Stimulated activated CD4-positive, alpha-beta T cell treated with anti-CD3 and anti-CD28 coated beads, Interleukin-1b, Interleukin-23, amount 100 ng/mL, for 48 hours (primary cell): ENCODE results near the gene FNBP1.
"Not testable (repeated sequence)": the region's sequence is repeated elsewhere in the genome, so short reads cannot be mapped to it uniquely, and the experiment has no call there.

Experiments used
- DNase-seq: peaks from one replicate; pipeline ENCODE4 v3.0.0-alpha.2; 2020

Gene FNBP1

GRCh38 chr9:129910628-129911567 is 132.1 kb downstream of the FNBP1 start:
- DNase-seq: peak; percentile 45

DNA sequence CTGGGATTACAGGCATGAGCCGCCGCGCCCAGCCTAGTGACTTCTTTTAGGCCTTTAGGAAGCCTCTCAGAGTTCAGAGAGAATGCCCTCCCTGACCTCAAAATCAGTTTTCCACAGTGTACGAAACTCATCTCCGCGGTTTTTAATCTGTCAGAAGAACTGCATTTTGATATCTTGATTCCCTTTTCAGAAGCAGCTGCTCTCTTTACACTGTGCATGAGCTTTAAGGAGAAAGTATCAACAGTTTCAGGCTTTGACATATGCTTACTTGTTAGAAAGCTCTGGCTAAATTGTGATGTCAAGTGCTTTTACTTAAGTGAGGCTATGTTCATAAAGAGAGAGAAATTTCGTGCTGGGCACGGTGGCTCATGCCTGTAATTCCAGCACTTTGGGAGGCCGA is 133.1 kb downstream of the FNBP1 start:
- no peak for DNase-seq

GRCh38 chr9:129908906-129909305 is 134.1 kb downstream of the FNBP1 start:
- DNase-seq: no peak

DNA sequence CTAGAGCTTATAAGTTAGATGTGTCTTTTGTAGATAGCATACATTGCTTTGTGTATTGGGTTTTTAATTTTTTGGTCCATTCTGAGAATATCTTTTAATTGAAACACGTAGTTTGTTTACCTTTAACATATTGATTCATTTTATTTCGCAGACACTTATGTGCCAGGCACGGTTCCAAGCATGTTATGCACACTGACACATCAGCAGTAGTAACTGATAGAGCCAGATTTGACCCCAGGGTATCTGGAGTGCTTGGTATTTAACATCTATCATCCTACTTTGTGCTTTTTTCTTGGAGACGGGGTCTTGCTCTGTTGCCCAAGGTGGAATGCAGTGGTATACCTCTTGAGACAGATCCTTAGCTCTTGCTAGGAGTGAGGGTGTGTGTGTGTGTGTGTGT is 135.8 kb downstream of the FNBP1 start:
- no peak for DNase-seq

DNA sequence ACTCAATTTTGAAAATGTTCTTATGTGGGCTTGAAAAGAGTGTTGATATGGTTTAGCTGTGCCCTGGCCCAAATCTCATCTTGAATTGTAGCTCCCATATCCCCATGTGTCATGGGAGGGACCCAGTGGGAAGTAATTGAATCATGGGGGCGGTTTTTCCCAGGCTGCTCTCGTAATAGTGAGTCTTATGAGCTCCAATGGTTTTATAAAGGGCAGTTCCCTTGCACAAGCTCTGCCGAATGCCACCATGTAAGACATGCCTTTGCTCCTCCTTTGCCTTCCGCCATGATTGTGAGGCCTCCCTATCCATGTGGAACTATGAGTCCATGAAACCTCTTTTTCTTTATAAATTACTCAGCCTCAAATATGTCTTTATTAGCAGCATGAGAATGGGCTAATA is 136.7 kb downstream of the FNBP1 start:
- DNase-seq: no peak

DNA sequence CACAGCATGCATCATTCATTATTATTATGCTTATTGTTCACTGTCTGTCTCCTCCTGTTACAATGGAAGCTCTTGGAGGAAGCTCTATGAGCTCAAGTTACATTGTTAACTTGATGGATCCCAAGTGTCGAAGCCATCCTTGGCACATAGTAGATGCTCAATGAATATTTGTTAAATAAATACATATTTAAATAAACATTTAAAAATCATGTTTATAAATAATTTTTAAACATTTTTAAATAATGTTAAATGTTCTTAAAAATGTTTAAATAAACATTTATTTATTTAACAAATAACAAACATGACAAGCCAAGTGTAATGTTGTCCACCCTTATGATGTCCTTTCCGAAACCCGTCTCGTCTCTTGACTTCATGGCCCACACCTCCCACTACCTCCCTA is 138.3 kb downstream of the FNBP1 start:
- DNase-seq: no peak

GRCh38 chr9:129902740-129903134 is 140.3 kb downstream of the FNBP1 start:
- no peak for DNase-seq

DNA sequence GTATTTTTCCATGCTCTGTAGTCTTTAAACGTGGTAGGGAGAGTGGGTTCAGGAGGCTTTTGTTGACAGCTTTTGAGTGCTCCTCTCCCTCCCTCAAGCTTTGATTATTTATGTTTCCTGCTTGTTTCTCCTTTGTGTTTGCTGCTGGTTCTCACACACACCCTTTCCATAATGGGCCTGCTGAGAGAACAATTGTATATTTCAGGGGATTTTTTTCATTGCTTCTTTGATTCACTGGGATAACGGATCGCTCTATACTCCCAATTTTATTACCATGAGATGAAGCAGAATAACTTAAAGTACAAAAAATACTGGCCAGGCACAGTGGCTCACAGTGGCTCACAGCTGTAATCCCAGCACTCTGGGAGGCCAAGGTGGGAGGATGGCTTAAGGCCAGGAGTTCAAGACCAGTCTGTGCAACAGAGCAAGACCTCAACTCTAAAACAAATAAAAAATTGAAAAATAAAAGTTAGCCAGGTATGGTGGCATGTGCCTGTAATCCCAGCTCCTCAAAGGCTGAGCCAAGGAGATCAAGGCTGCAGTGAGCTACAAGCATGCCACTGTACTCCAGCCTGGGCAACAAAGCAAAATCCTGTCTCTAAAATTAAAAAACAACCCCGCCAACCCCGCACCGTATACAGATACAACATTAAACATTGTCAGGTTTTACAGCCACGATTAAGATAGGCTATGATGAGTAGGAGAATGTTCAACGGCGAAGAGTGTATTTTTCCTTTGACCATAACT is 140.8 kb downstream of the FNBP1 start:
- DNase-seq: no peak

GRCh38 chr9:129900263-129901027 is 142.5 kb downstream of the FNBP1 start:
- no peak for DNase-seq

GRCh38 chr9:129899620-129900019 is 143.4 kb downstream of the FNBP1 start:
- no peak for DNase-seq

GRCh38 chr9:129898185-129898584 is 144.8 kb downstream of the FNBP1 start:
- DNase-seq: no peak

GRCh38 chr9:129897263-129897662 is 145.7 kb downstream of the FNBP1 start:
- DNase-seq: no peak

GRCh38 chr9:129895376-129896268 is 147.4 kb downstream of the FNBP1 start:
- peak; percentile 47 for DNase-seq

DNA sequence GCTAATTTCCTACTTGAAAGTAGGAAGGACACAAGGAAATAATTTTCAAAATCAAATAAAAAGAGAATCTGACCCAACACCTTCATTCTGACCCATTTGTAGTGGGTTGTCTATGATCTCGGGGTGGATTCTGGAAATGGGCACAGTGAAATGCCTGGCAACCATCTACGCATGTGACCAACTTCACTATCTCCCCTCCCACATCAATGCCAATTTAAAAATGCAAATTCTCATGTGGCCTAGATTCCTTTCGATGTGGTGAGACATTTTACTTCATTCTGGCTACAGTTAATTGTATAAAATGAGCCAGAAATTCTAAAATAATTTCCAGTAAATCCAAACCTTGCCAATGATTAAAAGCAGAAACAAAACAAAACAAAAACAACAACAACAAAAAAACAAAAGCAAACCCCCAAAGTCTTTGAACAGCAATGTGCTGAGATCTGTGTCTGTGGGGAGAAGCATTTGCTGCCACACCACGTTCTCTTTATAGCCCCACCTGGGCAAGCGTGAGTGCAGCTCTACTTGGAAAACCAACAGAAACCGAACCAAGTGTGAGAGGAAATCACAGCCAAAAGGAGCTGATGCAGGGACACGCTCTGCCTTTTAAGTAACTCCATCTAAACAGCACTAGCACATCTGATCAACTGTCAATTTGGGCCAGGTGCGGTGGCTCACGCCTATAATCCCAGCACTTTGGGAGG is 148.7 kb downstream of the FNBP1 start:
- no peak for DNase-seq

DNA sequence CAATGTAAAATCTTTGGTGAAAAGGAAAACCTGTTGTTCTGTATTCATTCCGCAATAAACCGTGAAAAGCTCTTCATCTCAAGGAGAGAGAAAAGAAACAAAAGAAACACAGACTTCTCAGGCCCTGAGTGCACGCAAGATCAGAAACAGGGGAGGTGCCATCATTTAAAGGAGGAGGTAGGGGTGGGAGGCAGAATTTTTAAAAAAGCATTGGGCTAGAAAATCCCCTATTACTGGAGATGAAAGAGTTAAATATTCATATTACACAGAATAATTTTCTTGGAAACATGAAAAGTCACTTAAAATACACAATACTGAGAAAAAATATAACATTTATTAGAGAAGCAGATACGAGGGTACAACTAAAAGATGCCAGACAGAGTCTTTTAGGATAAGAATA is 151.4 kb downstream of the FNBP1 start:
- no peak for DNase-seq

GRCh38 chr9:129890718-129891299 is 152.2 kb downstream of the FNBP1 start:
- DNase-seq: not testable (repeated sequence)

GRCh38 chr9:129889941-129890717 is 152.9 kb downstream of the FNBP1 start:
- DNase-seq: peak; percentile 86

DNA sequence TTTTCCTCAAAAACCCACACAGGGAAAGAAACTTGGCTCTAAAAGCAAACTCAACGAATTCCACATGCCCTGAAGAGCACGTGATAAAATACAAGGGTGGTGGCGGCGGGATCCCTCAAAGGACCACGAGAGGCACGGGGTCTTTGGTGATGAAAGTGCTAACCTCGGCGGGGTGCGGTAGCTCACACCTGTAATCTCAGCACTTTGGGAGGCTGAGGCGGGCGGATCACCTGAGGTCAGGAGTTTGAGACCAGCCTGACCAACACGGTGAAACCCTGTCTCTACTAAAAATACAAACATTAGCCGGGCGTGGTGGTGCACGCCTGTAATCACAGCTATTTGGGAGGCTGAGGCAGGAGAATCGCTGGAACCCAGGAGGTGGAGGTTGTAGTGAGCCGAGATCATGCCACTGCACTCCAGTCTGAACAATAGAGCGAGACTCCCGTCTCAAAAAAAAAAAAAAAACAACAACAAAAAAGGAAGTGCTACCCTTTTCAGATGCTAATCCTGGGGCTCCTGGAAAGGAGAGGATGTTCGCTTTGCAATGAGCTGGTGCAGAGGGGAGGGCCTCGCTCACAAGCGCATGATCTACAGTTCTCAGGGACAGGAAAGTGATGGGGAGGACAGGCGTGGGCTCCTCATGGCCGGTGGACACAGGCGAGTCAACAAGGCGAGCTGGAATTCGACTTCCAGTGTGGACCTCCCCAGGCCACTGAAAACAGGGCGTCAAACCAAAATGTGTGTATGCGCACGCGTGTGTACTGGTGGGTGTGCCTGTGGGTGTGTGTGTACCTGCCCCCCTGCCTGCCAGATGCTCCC is 153.7 kb downstream of the FNBP1 start:
- no peak for DNase-seq
